Keratinocyte (primary cell): ENCODE results near the gene ITGA3.

Source experiments
- EZH2 ChIP-seq: IDR thresholded peaks from one replicate; pipeline ENCODE4 v1.6.1; 2012; ENCODE audit warnings: inconsistent platforms, mild to moderate bottlenecking, low read length, moderate library complexity
- TF ChIP-seq, protein P1 (sequence below), 3 experiments: IDR thresholded peaks in 1 of 3; conservative IDR thresholded peaks in 1 of 3; optimal IDR thresholded peaks in 1 of 3; 2 replicates in 2 of 3; 3 replicates in 1 of 3; pipeline versions ENCODE3 to v1.5.1; 2011; ENCODE audit warnings: low read length in 3 of 3, mild to moderate bottlenecking in 3 of 3, moderate library complexity in 2 of 3, control low read depth in 1 of 3, inconsistent platforms in 1 of 3; ENCODE audit not compliant: insufficient read depth in 2 of 3; ENCODE audit errors: extremely low read depth in 1 of 3

DNA sequence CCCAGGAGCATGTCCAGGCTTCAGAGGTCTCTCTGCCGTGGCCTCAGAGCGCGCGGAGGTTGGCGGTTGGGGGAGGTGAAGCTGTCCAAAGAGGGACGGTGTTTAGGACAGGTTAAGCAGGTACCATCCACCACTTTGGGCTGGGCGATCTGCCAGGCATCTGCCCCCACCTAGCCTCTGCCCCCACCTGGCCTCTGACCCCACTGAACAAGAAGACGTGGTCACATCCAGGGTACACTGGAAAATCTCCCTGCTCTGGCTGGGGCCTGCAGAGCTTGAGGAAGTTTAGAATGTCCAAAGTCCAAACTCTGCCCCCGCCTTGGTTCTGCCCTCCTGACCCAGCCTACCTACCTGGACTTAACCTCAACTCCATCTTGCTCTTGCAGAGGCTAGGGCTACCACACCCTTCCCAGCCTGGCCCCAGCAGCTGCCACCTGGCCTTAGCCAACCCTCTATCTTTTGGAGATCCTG, 1.6 kb downstream of the ITGA3 start:
- TF ChIP-seq EZH2 = no peak
- TF ChIP-seq, protein P1, sequence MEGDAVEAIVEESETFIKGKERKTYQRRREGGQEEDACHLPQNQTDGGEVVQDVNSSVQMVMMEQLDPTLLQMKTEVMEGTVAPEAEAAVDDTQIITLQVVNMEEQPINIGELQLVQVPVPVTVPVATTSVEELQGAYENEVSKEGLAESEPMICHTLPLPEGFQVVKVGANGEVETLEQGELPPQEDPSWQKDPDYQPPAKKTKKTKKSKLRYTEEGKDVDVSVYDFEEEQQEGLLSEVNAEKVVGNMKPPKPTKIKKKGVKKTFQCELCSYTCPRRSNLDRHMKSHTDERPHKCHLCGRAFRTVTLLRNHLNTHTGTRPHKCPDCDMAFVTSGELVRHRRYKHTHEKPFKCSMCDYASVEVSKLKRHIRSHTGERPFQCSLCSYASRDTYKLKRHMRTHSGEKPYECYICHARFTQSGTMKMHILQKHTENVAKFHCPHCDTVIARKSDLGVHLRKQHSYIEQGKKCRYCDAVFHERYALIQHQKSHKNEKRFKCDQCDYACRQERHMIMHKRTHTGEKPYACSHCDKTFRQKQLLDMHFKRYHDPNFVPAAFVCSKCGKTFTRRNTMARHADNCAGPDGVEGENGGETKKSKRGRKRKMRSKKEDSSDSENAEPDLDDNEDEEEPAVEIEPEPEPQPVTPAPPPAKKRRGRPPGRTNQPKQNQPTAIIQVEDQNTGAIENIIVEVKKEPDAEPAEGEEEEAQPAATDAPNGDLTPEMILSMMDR (optimal IDR thresholded peaks at IDR 0.05 in 1 of 3, IDR thresholded peaks at IDR 0.05 in 1 of 3, conservative IDR thresholded peaks at IDR 0.05 in 1 of 3; ENCODE audit: extremely low read depth in 1 of 3, insufficient read depth in 2 of 3, low read length in 3 of 3) = no peak
